ENCODE results near the gene FCHSD2.

The FCHSD2 gene

GRCh38 chr11:73187854-73188253, 45.7 kb upstream of the FCHSD2 start:
- TF ChIP-seq EZH2 (IDR thresholded peaks at IDR 0.05; ENCODE audit: borderline replicate concordance, low read depth, low read length, severe bottlenecking) (no peak), CTCF (IDR thresholded peaks at IDR 0.05; ENCODE audit: borderline replicate concordance, extremely low read depth, low read length, poor library complexity, severe bottlenecking) (no peak)
- peaks cover 4% of the 10 kb centered on the region for H3K27me3 ChIP-seq (ENCODE audit: insufficient read depth, low read length, poor library complexity)
- no peaks in the 10 kb centered on the region for H3K79me2 ChIP-seq (ENCODE audit: insufficient read depth, low read length)
- no peak overlapping the region for H3K27ac ChIP-seq (ENCODE audit: low read length)
- no peaks in the 10 kb centered on the region for H3K36me3 ChIP-seq (ENCODE audit: insufficient read depth, low read length)
- DNase-seq (no peak), ATAC-seq (ENCODE audit: insufficient read depth, low read depth) (no peak)
- H2AFZ ChIP-seq (ENCODE audit: low read depth, low read length) = no peak overlapping the region
- H4K20me1 ChIP-seq (ENCODE audit: insufficient read depth, low read length) = no peaks in the 10 kb centered on the region
- H3K9ac ChIP-seq (ENCODE audit: low read depth, low read length) = no peak overlapping the region
- no peak overlapping the region for H3K4me2 ChIP-seq (ENCODE audit: insufficient read depth, low read length)
- no peak overlapping the region for H3K4me3 ChIP-seq (ENCODE audit: low read depth in 1 of 2, low read length in 2 of 2)
- H3K9me3 ChIP-seq (ENCODE audit: insufficient read depth, low read length, severe bottlenecking) = no peaks in the 10 kb centered on the region
- no peaks in the 10 kb centered on the region for H3K4me1 ChIP-seq (ENCODE audit: insufficient read depth, low read length)

GRCh38 chr11:73186886-73187285, 44.8 kb upstream of the FCHSD2 start:
- DNase-seq (no peak), ATAC-seq (ENCODE audit: insufficient read depth, low read depth) (no peak)
- H3K27ac ChIP-seq (ENCODE audit: low read length) = no peak overlapping the region
- TF ChIP-seq EZH2 (IDR thresholded peaks at IDR 0.05; ENCODE audit: borderline replicate concordance, low read depth, low read length, severe bottlenecking) (no peak), CTCF (IDR thresholded peaks at IDR 0.05; ENCODE audit: borderline replicate concordance, extremely low read depth, low read length, poor library complexity, severe bottlenecking) (no peak)
- no peak overlapping the region for H3K4me2 ChIP-seq (ENCODE audit: insufficient read depth, low read length)
- H3K9ac ChIP-seq (ENCODE audit: low read depth, low read length) = no peak overlapping the region
- no peaks in the 10 kb centered on the region for H3K4me1 ChIP-seq (ENCODE audit: insufficient read depth, low read length)
- H3K79me2 ChIP-seq (ENCODE audit: insufficient read depth, low read length) = no peaks in the 10 kb centered on the region
- H3K9me3 ChIP-seq (ENCODE audit: insufficient read depth, low read length, severe bottlenecking) = no peaks in the 10 kb centered on the region
- H3K27me3 ChIP-seq (ENCODE audit: insufficient read depth, low read length, poor library complexity) = peaks cover 7% of the 10 kb centered on the region
- H4K20me1 ChIP-seq (ENCODE audit: insufficient read depth, low read length) = no peaks in the 10 kb centered on the region
- no peak overlapping the region for H2AFZ ChIP-seq (ENCODE audit: low read depth, low read length)
- no peak overlapping the region for H3K4me3 ChIP-seq (ENCODE audit: low read depth in 1 of 2, low read length in 2 of 2)
- no peaks in the 10 kb centered on the region for H3K36me3 ChIP-seq (ENCODE audit: insufficient read depth, low read length)

- Histone ChIP-seq H3K79me2 (ENCODE audit: insufficient read depth, low read length) (no peaks in the 10 kb centered on the region), H3K4me3 (ENCODE audit: low read depth in 1 of 2, low read length in 2 of 2) (no peak overlapping the region), H3K9ac (ENCODE audit: low read depth, low read length) (no peak overlapping the region), H3K27ac (ENCODE audit: low read length) (no peak overlapping the region), H2AFZ (ENCODE audit: low read depth, low read length) (no peak overlapping the region), H4K20me1 (ENCODE audit: insufficient read depth, low read length) (no peaks in the 10 kb centered on the region), H3K4me1 (ENCODE audit: insufficient read depth, low read length) (no peaks in the 10 kb centered on the region), H3K4me2 (ENCODE audit: insufficient read depth, low read length) (no peak overlapping the region), H3K9me3 (ENCODE audit: insufficient read depth, low read length, severe bottlenecking) (no peaks in the 10 kb centered on the region), H3K36me3 (ENCODE audit: insufficient read depth, low read length) (no peaks in the 10 kb centered on the region), H3K27me3 (ENCODE audit: insufficient read depth, low read length, poor library complexity) (peaks cover 7% of the 10 kb centered on the region)
- ATAC-seq (ENCODE audit: insufficient read depth, low read depth) (no peak), DNase-seq (no peak)
- TF ChIP-seq CTCF (IDR thresholded peaks at IDR 0.05; ENCODE audit: borderline replicate concordance, extremely low read depth, low read length, poor library complexity, severe bottlenecking) (no peak), EZH2 (IDR thresholded peaks at IDR 0.05; ENCODE audit: borderline replicate concordance, low read depth, low read length, severe bottlenecking) (no peak)
Observed at GRCh38 chr11:73186294-73186850, 44.3 kb upstream of the FCHSD2 start.

Measured in DND-41 (cell line).